ENCODE measurements around the gene SZT2. TPM values are rescaled to one million over a fixed set of nuclear protein-coding genes. Genes with fewer than 3 reads are reported as not detected.

SZT2 gene
- total RNA-seq = 33.2 and 43.4 TPM in 2 replicates

GRCh38 chr1:43389326-43390313 lies at the start of gene SZT2, which contains the start of gene MED8:
TSS of gene SZT2 (plus strand) at chr1:43389899. CDS start at chr1:43389969, 70 bp downstream.
TSS of gene MED8 (minus strand) at chr1:43389800. CDS start at chr1:43389764, 36 bp downstream.

GRCh38 chr1:43358746-43359693 lies 30.7 kb upstream of the SZT2 start, which contains the start of gene CDC20:
TSS of gene CDC20 (plus strand) at chr1:43358981. CDS start at chr1:43359216, 235 bp downstream.

DNA sequence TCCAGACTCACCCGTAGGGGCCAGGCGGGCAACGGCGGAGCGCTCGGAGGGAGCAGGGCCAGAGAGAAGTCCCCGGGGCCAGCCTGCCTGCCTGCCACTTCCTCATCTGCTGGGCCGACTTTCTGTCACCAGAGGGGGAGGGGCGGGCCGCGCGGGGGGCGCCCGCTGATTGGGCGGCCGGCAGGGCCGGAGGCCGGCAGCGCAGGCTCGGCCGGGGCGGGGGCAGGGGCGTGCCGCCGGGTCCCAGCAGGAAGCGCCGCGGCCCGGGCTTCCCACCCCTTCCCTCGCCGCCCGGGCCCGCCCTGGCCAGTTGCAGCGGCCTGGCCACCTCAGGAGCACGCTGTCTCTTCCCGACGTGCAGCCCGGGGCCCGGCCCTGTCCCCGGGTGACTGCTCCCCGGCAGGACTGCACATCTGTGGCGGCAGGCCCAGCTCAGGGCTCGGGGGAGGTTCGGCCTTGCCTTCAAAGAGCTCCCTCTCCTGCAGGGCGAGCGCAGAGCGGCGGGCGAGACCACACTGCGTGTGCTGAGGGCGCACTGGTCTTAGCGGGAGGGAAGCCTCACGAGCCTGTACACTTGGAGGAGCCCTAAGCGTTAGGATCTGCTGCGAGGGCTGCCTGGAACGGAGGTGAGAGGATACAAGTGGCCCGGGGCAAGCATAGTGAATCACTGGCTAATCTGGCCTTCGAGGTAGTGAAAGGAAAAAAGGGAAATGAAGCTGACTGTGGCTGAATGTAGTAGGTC lies 21.6 kb upstream of the SZT2 start, which contains the start of gene ELOVL1:
TSS of gene ELOVL1 (minus strand) at position 108 of the 742 bp plus-strand sequence. CDS start 2,402 bp downstream, outside the sequence.

GRCh38 chr1:43453442-43454269 lies 64.0 kb downstream of the SZT2 start, which contains the start of gene HYI:
TSS of gene HYI (minus strand) at chr1:43453931. CDS start at chr1:43453793, 138 bp downstream.

Small RNA genes lying within 50 kb of the gene (small RNA-seq; reads per million reads assigned to genes)
- gene MIR6735 = not detected

Other genes starting within 250 kb of the SZT2 start
- 54.4 and 57.5 TPM in 2 replicates for gene EBNA1BP2, start 217.6 kb upstream of the SZT2 start, total RNA-seq
- 0.13 and 0.65 TPM in 2 replicates for gene CFAP57, start 217.6 kb upstream of the SZT2 start, total RNA-seq
- gene TMEM125, start 119.9 kb upstream of the SZT2 start, total RNA-seq = not detected in 2 replicates
- gene C1orf210, start 104.3 kb upstream of the SZT2 start, total RNA-seq = not detected in 2 replicates
- gene TIE1, start 88.9 kb upstream of the SZT2 start, total RNA-seq = 1.3 and 1.6 TPM in 2 replicates
- not detected in 2 replicates for gene MPL, start 52.1 kb upstream of the SZT2 start, total RNA-seq
- gene CDC20, start 30.9 kb upstream of the SZT2 start, total RNA-seq = 26.4 and 30.5 TPM in 2 replicates
- 56.6 and 62.3 TPM in 2 replicates for gene ELOVL1, start 21.9 kb upstream of the SZT2 start, total RNA-seq
- 47.9 and 48.6 TPM in 2 replicates for gene MED8, start 99 bp upstream of the SZT2 start, total RNA-seq
- 27.5 and 31.5 TPM in 2 replicates for gene HYI, start 64.0 kb downstream of the SZT2 start, total RNA-seq
- 22.5 and 30.6 TPM in 2 replicates for gene PTPRF, start 141.0 kb downstream of the SZT2 start, total RNA-seq

All from articular chondrocyte of knee joint (primary cell).